GM18505 (cell line): ENCODE results near the gene ARMH4.

Source experiments
- ATAC-seq: cut with Tn5 transposase; IDR thresholded peaks from one replicate; pipeline ENCODE4 v1.9.1; 2021; ENCODE audit not compliant: unreplicated experiment
- POLR2A ChIP-seq: IDR thresholded peaks from 4 replicates; pipeline ENCODE4 v1.6.1; 2011; ENCODE audit warnings: borderline replicate concordance; ENCODE audit not compliant: insufficient read depth, insufficient read length; ENCODE audit errors: extremely low read depth

The ARMH4 gene

DNA sequence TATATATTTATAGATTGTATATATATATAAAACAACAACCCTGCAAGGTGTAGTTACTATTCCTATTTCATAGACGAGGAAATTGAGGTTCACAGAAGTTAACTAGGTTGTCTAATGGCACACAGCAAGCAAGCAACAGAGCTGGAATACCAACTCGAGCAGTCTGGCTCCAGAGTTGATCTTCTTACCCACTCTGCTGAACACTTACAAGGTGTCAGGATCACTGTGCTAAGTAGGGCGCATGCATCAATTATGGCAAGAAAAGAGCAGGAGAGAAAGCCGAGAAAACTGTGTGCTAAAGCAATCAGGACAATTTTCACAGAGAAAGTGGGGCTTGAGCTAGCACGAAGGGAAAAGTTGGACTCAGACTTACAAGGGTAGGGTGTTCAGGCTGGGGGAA, 15.9 kb upstream of the ARMH4 start:
- TF ChIP-seq POLR2A, result no peak
- no peak for ATAC-seq

DNA sequence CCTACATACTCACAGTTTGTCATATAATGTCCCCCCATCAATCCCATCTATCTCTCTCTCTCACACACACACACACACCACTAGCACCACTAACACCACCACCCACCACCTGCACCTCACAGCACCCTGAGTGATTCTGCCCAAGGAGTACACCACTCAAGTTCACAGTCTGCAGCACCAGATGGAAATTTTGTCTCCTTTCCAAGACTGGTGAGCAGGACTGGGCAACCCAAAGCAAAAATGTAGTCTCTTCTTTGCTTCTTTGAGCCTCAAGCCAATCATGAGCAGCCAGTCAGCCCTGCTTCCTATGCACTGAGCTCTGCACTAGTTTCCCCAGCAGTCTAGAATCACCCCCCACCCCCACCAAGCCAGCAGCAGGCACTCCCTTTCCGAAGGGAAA, 15.0 kb upstream of the ARMH4 start:
- no peak for TF ChIP-seq POLR2A
- no peak for ATAC-seq

DNA sequence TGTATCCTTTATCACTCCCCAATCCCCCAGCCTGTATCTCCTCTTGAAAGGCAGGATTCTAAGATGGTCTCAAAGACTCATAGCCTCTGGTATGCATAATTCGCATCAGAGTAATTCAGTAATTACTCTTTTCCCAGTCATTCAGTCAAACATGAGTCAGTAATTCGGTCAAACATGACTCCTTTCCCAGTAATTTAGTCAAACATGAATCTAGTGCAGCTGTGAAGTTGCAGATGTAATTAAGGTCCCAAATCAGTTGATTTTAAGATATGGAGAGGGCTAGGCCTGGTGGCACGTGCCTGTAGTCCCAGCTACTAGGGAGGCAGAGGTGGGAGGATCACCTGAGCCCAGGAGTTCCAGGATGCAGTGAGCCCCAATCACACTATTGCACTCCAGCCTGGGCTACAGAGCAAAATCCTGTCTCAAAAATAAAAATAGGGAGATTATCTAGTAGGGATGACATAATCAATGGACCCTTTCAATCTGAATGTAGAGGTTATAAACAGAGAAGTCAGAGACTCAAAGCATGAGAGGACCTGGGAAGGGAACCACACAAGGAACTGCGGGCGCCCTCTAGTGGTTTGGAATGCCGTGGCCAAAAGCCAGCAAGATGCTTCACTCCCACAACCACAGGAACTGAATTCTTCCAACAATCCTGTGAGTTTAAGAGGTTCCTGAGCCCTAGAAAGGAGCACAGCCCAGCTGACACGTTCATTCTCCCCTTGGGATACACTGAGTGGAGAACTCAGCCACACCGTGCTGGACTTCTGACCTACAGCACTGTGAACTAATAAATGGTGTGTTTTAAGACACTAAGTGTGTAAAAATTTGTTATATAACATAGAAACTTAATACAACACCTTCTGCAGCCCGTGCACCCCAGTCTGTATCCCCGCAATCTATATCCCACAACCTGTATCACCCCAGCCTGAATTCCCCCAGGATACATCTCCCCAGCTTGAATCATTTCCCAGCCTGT, 14.3 kb upstream of the ARMH4 start:
- TF ChIP-seq POLR2A, result no peak
- ATAC-seq, result peak; percentile 62

DNA sequence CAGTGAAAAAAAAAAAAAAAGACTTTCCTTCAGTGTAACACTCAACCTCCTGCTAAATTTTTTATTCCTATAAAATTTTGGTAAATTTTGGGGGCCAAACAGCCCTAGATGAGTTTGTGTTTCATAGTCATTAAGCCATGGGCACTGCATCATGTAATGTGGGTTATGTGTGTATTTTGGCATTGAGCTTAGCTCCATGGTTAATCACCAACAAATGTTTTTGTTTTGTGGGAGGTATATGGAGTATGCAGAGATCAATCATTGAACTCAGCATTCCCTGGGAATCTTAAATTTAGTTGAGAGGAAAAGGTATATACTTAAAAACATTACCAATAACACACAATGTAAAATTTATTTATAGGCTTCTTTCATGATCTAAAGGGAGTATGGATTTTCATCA, 8.5 kb upstream of the ARMH4 start:
- ATAC-seq, result no peak
- no peak for TF ChIP-seq POLR2A

DNA sequence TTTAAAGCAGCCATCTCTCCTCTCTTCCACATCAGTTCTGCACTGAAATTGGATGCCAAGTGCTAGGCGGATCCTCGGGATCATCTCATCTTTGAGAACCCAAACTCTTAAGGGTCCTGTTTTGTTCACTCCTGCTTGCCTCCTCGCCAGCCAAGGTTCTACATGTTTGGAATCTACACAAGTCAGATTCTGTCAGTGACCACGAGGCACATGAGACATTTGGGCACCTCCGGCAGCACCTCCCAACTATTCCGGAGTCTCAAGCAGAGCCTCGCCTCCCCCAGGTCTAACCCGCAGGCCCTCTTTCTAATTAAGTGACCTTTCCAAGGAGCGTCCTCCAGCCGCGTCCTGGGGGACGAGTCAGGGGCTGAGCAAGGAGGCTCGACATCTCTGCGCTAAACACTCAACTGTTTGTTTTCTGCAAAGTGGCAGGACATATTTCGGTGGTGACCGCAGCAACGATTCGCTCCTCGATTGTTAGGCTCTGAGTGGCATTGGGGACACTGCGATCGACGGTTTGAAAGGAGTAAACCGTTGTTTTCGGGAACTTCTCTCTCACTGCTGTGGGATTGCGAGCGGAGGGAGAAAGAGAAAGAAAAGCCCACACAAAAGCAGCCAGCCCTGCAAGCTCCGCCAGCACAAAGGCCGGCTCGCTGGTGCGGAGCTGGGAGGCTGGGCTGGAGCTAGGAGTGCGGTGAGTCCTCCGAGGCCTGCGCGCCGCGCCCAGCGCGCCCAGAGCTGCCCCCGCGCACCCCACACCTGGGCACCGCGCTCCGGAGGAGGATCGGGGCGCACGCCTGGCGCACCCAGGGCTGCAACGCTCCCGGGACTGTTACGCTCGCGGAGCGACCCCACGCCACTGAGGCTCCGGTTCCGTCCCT, 640 bp downstream of the ARMH4 start:
- peak; percentile 35 for ATAC-seq

DNA sequence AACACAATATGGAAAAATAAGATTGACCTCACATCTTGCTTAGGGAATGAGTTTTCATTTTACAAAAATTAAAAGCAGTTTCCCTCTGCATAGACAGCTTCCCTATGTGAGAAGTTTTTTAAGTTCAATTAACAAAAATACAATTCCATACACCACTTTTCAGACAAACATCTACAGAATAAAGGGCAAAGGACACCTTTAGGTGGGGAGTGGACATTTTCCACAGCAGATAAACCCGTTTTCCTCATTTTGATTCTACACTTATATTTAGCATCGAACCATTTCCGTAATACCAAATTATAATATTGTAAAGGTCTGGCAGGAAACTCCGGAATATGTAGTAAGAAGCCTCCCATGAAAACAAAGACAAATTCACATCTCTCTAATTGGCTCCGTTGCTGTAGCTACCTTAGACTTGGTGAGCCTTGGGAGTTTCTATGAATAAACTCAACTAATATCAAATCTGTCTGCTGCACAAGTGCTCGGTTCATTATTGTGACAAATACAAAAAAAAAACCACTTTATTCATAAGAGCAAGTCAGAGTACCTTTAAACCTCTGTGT, 1.7 kb downstream of the ARMH4 start:
- TF ChIP-seq POLR2A, result no peak
- no peak for ATAC-seq

More for the DNA sequence above, 640 bp downstream of the ARMH4 start:
- TF ChIP-seq POLR2A, result no peak

DNA sequence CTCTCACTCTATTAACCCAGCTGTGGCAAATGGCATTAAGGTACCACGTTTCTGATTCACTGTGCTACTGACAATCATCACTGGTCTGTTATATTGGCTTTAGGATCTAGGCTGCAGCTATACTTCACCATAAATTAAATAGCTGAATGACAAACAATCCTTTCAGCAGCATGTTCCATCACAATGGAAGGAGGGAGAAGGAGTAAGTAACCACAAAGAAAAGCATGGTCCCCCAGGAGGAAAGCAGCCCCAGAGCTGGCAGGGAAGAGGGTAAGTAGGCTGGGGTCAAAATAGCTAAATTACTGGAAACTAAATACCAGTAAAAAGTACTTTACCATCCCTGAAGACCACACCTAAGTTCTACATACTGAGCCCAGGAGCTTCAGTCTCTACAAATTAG, 2.8 kb downstream of the ARMH4 start:
- TF ChIP-seq POLR2A, result no peak
- no peak for ATAC-seq

DNA sequence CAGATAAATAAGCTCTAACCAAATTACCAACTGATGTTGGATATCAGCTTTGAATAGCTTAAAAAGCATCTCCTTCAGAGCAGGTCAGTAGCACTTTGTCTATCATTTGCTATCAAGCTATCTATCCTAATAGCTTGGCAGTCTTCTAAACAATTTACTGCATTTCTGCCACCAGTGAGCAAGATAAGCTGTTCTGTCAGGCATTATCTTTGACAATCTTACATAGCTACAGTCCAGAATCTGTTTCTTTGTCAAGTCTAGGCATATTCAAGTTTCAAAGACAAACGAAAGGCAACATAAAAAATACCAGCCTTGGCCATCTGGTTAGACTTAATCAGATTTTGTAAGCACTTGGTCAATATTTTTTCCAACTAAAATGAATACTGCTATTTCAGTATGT, 5.6 kb downstream of the ARMH4 start:
- ATAC-seq, result no peak
- TF ChIP-seq POLR2A, result no peak

DNA sequence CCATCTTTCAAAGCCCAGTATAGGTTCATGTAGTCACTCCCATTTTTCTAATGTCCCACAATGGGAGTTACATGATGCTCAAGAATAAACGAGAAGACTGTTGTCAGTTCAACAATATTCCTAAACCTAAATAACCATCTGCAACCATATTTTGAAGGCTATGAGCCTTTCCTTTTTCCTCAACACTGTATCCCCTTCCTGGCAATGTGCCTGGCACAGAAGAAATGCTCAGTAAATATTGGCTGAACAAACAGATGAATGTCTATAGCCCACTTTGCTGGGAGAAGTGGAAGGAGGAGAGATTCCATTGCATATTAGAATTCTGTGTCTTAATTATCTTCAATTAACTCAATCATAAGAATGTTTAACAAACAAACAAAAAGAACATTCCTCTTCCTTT, 6.1 kb downstream of the ARMH4 start:
- TF ChIP-seq POLR2A, result no peak
- ATAC-seq, result no peak

DNA sequence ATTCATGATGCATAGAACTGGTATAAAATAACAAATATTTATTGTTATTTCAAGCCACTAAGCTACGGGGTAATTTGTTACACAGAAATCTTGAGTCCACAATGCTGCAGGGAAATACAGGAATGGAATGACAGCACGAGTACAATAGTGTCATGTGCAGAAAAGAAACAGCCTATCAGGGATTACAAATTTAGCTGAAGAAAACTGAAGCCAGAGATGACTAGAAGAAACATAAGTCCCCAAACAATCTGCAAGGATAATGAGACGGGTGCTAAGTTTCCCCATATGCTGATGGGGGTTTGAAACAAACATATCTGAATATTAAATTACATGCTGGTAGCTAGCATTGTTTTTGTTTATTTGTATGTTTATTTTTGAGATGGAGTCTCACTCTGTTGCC, 8.9 kb downstream of the ARMH4 start:
- no peak for ATAC-seq
- no peak for TF ChIP-seq POLR2A

DNA sequence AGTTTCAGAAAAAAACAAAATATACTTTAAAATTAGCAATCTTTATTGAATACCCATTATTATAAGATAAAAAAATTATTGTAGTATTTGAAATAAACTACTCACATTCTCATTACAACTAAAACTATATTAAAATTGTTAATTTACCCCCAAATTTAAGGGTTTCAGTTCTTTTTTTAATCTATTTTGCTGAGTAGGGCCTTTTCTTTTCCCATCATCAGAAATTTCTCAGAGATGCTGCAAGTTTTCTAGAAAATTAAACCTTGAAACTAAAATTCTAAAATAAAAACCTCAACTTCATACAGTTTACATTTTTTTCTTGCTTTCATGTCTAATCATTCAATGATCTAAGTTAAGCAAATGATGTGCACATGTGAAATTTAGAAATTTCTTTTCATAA, 10.1 kb downstream of the ARMH4 start:
- TF ChIP-seq POLR2A, result no peak

DNA sequence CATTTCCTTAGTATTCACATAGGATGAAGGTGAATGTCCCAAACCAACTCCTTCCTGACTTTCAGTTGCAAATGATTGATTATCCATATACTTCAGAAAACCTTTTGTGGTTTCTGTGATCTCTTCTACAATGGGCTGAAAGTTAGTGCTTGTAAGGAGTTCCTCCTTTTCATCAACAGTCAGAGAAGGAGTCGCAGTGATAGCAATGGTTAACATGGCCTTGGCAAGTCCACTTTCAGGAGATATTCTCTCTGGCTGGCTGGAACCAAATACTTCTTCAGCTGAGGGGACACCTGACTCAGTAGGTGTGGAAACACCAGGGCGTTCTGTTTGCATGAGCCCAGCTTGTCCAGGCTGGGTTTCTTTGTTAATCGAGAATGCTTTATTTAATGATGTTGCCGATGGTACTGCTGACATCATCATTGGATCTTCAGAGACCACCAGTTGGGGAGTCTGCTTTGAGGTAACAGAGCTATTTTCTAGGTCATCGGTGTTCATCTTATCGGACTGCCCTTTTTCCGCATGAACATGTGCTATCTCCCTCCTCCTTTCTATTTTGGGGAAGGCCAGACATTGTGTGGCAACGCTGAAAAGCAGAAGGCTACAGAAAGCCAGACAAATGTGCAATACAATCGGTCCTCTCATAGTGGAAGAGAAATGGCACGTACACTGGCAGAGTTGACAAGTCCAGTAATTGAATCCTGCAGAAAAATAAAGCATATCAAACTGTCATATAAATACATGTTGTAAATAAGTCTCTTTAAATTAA, 13.1 kb downstream of the ARMH4 start:
- no peak for ATAC-seq
- TF ChIP-seq POLR2A, result no peak

More for the DNA sequence above, 10.1 kb downstream of the ARMH4 start:
- ATAC-seq, result no peak
